GM12872 (cell line): ENCODE measurements around the gene PURB.
A peak's percentile ranks its signal among the peaks of the same experiment; 100 is the strongest.

ENCODE experiments used
- TF ChIP-seq, protein P1 (sequence below): IDR thresholded peaks from 3 replicates; pipeline ENCODE4 v1.5.1; 2011; ENCODE audit warnings: low read depth, mild to moderate bottlenecking, low read length, moderate library complexity; ENCODE audit not compliant: insufficient read depth

PURB gene

DNA sequence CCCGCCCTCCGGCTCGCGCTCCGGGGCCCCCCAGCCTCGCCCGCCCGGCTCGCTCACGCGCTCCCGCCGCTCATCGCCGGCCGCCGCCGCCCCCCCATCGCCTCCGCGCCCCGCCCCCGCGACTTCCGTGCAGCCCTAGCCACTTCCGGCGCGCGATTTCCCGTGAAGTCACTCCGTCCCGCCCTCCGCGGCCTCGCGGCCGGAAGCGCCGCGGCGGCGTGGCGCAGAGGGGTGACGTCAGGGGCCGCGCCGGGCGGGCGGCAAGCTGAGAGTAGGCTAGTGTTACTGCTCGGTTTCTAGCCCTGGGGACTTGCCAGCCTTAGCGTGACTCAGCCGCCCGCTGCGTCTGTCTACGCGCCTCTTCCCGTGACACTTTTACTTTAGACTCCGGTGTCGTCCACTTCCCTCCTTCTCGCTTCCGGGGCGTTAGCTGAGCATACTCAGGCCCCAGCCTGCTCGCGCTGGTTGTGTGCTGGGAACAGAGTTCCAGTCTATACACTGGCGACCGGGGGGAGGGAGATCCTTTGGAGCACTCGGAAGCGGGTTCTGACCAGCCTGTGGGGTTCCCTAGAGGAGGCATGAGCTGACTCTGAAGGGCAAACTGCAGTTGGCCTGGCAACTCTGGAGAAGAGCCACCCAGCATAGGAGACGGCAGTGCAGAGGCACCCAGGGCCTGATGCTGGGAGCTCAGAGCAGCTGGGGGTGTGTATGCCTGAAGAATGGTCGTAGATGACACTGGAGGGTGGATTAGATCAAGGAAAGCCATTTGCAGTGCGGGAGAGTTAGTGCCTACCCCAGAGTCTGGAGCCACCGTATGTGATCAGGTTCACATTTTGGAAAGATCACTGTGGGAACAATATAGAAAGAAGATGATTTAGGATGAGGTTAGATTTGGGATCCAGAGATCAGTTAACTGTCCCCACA lies at the start of gene PURB:
Gene PURB (minus strand): TSS at position 137 of the 924 bp plus-strand sequence. CDS start 182 bp downstream, outside the sequence.
- TF ChIP-seq, protein P1, sequence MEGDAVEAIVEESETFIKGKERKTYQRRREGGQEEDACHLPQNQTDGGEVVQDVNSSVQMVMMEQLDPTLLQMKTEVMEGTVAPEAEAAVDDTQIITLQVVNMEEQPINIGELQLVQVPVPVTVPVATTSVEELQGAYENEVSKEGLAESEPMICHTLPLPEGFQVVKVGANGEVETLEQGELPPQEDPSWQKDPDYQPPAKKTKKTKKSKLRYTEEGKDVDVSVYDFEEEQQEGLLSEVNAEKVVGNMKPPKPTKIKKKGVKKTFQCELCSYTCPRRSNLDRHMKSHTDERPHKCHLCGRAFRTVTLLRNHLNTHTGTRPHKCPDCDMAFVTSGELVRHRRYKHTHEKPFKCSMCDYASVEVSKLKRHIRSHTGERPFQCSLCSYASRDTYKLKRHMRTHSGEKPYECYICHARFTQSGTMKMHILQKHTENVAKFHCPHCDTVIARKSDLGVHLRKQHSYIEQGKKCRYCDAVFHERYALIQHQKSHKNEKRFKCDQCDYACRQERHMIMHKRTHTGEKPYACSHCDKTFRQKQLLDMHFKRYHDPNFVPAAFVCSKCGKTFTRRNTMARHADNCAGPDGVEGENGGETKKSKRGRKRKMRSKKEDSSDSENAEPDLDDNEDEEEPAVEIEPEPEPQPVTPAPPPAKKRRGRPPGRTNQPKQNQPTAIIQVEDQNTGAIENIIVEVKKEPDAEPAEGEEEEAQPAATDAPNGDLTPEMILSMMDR: no peak

DNA sequence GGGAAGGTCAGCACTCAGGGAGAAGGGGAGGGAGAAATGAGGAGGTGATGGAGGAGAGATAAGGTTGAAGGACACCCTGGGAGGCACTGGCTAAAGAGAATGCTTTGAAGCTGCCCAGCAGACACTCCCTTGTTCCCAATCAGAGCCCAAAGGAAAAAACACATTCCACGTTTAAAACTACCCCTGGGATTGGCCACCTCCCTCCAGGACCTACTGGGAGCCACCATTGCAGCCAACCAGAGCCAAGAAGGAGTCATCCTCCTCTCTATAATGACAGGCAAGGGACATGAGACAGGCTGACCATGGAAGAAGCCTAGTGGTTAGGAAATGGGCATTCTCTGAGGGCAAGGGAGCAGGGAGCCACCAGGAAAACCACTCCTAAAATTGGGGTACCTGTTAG lies 49.7 kb upstream of the PURB start:
- TF ChIP-seq, protein P1: no peak

DNA sequence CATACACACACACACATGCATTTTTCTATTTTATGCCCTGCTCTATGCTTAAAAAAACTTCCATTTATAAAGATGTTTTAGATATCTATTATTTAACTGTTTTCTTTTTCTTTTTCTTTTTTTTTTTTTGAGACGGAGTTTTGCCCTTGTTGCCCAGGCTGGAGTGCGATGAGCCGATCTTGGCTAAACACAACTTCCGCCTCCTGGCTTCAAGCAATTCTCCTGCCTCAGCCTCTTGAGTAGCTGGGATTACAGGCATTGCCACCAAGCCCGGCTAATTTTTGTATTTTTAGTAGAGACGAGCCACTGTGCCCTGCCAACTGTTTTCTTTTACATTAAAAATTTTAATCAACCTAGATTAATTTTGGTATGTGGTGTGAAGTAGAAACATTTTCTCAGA lies 45.6 kb upstream of the PURB start:
- TF ChIP-seq, protein P1: no peak

DNA sequence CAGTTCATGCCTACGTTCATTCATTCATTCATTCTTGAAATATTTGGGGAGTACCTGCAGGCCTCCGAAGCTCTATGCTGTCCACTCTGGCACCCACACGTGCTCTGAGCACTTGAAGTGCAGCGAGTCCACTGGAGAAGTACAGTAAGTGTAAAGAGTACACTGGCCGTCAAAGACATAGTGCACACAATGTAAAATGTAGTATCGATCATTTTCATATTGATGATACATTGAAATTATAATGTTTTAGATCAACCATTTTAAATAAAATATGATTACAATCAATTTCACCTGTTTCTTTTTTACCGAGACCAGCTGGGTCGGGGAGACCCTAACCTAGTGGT lies 37.0 kb upstream of the PURB start:
- TF ChIP-seq, protein P1: no peak

DNA sequence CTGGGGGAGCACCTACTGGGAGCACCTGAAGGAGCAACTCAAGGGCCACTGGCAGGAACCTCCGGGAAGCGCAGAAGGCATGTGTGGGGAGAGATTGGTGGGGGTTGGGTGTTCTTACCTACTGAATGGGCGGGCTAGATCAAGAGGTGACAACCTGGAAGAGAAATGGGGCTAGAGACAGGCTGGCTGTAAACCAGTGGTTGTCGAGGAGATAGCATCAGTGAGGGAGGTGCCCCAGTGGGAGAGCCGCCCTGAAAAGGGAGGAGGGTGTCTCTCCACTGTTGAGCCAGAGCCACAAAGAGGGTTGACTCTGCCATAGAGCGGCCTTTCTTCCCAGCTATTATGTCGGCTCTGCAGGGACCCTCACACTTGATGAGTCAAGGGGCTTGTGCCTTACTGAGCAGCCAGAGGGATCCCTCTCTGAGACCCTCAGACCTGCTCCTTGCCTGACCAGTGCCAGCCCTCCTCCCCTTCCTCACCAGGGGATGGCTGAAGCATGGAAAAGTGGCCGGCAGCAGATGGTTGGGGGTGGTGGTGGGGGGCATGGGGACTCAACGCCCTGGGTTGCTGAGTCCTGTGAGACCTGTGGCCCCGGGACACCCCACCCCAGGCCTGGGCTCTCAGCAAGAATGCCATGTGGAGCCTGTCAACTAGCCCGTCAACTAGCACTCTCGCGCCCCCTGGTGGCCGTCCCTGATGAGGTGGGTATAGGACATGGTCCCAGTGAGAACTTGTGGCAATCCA lies 36.4 kb upstream of the PURB start:
- TF ChIP-seq, protein P1: peak; percentile 93

DNA sequence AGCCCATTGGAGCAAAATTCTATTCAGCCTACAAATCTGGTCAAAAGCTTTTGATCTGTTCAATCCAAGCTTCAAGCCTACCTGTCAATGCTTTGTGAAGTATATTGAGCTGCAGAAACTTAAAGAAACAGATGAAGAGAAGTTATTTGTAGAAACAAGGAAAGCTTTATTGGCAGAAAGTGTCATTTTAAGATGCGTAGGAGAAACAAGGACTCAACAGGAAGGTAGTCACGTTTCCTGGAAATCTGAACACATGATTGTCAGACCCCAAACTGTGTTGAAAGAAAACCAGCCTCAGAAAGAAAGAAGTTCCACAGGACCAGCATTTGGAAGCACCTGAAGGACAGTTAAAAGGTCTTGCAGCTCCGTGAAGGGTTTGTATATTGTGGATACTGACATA lies 34.8 kb upstream of the PURB start:
- TF ChIP-seq, protein P1: no peak

DNA sequence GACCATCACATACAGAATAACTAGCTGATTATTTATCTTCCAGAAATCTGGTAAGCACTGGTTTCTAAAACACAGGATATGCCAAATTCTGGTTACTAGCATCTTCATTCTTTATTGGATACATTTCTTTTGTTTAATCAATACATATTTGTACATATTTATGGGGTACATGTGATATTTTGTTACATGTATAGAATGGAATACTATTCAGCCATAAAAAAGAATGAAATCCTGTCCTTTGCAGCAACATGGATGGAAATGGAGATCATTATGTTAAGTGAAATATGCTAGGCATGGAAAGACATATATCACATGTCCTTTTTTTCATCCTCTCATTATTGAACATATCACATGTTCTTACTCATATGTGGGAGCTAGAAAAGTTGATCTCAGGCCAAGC lies 32.7 kb upstream of the PURB start:
- TF ChIP-seq, protein P1: no peak
